Osteocyte (in vitro differentiated cells): Measurements from ENCODE around the gene SLC6A11. TPM values are rescaled to one million over a fixed set of nuclear protein-coding genes. Genes with fewer than 3 reads are reported as not detected.

ENCODE experiments used
- DNase-seq: peaks from one replicate; pipeline ENCODE4 v3.0.0; 2021; ENCODE audit warnings: mixed read lengths; ENCODE audit not compliant: unreplicated experiment; ENCODE audit errors: extremely low spot score
- H3K27ac Mint-ChIP-seq: one replicate; pipeline ENCODE4 v1.8.0; 2021; ENCODE audit warnings: mild to moderate bottlenecking, mixed read lengths; ENCODE audit not compliant: unreplicated experiment
- H3K27me3 Mint-ChIP-seq: one replicate; pipeline ENCODE4 v1.8.0; 2021; ENCODE audit warnings: mixed read lengths; ENCODE audit not compliant: unreplicated experiment
- H3K36me3 Mint-ChIP-seq: one replicate; pipeline ENCODE4 v1.8.0; 2021; ENCODE audit warnings: mixed read lengths; ENCODE audit not compliant: unreplicated experiment
- H3K4me1 Mint-ChIP-seq: one replicate; pipeline ENCODE4 v1.8.0; 2021; ENCODE audit warnings: mixed read lengths; ENCODE audit not compliant: unreplicated experiment
- H3K4me3 Mint-ChIP-seq: one replicate; pipeline ENCODE4 v1.8.0; 2021; ENCODE audit warnings: mild to moderate bottlenecking, moderate library complexity, mixed read lengths; ENCODE audit not compliant: unreplicated experiment
- H3K9me3 Mint-ChIP-seq: one replicate; pipeline ENCODE4 v1.8.0; 2021; ENCODE audit warnings: mixed read lengths; ENCODE audit not compliant: unreplicated experiment
- total RNA-seq: library from RNA; stranded (reverse); gene quantifications from 2 replicates; pipeline ENCODE4 v1.2.1, GENCODE V29; 2021
- TF ChIP-seq, protein P1 (sequence below): fragments of 200-600 bp; sonication (generic); IDR thresholded peaks from 2 replicates; pipeline ENCODE4 v1.5.0; 2021; ENCODE audit warnings: antibody characterized with exemption, mild to moderate bottlenecking, moderate library complexity

SLC6A11 gene
- total RNA-seq, 1 donor from 2014 or later: not detected

DNA sequence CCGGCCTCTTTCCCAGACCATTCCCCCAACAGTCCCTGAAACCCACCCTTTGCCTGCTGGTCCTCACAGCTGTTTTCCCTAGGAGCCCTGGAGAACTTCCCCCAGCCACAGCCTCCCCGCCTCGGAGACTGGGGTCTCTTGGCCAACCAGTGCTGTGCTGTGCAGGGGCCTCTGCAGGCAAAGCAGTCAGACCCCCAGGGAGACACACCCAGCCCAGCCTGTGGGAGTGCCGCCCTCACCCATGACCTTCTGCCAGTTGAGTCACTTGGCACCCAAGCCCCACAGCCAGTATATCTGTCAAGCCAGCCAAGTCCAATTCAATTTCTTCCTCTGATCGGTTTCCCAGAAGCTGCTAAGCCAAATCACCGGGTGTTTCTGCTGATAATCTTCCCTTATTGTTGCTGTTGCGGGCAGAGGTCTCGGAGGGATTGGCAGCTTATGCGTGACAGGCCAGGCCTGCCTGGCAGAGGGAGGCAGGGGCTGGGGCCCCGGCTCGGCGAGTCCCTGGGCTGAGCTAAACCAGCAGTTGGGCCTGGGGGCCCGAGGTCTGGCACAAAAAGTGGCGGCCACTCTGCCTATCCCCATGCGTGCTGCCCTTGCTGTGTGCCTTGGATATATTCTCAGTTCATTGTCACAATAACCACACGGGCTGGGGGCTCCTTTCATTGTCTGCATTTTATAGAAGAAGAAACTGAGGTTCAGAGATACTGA, 110.9 kb downstream of the SLC6A11 start:
- Mint-ChIP-seq H3K4me1 (peaks cover 12% of the 10 kb centered on the region), H3K4me3 (no peak overlapping the region), H3K9me3 (peaks cover 6% of the 10 kb centered on the region), H3K27me3 (peaks cover 41% of the 10 kb centered on the region), H3K36me3 (no peaks in the 10 kb centered on the region), H3K27ac (peak overlapping the region; percentile 24)
- DNase-seq: no peak
- TF ChIP-seq, protein P1, sequence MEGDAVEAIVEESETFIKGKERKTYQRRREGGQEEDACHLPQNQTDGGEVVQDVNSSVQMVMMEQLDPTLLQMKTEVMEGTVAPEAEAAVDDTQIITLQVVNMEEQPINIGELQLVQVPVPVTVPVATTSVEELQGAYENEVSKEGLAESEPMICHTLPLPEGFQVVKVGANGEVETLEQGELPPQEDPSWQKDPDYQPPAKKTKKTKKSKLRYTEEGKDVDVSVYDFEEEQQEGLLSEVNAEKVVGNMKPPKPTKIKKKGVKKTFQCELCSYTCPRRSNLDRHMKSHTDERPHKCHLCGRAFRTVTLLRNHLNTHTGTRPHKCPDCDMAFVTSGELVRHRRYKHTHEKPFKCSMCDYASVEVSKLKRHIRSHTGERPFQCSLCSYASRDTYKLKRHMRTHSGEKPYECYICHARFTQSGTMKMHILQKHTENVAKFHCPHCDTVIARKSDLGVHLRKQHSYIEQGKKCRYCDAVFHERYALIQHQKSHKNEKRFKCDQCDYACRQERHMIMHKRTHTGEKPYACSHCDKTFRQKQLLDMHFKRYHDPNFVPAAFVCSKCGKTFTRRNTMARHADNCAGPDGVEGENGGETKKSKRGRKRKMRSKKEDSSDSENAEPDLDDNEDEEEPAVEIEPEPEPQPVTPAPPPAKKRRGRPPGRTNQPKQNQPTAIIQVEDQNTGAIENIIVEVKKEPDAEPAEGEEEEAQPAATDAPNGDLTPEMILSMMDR: no peak

DNA sequence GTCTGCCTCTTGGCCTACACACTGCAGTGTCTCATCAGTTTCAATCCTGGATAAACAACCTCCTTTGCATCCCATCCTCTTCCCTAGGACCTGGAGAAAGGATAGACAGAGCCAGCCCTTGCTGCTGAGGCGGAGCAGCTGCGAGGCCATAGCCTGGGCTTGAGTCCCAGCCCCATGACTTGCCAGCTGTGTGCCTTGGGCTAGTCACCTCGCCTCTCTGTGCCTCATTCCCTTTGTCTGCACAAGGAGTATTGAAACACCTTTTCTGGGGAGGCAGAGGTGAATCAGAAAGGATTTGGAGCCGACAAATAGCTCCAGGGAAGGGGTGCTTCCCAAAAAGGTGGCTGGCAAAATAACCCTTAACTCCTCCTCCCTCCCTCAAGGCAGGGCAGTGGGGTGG, 111.5 kb downstream of the SLC6A11 start:
- Mint-ChIP-seq H3K36me3 (no peaks in the 10 kb centered on the region), H3K27ac (no peak overlapping the region), H3K4me3 (no peak overlapping the region), H3K4me1 (peaks cover 12% of the 10 kb centered on the region), H3K9me3 (peaks cover 6% of the 10 kb centered on the region), H3K27me3 (peaks cover 35% of the 10 kb centered on the region)
- TF ChIP-seq, protein P1: no peak
- no peak for DNase-seq

DNA sequence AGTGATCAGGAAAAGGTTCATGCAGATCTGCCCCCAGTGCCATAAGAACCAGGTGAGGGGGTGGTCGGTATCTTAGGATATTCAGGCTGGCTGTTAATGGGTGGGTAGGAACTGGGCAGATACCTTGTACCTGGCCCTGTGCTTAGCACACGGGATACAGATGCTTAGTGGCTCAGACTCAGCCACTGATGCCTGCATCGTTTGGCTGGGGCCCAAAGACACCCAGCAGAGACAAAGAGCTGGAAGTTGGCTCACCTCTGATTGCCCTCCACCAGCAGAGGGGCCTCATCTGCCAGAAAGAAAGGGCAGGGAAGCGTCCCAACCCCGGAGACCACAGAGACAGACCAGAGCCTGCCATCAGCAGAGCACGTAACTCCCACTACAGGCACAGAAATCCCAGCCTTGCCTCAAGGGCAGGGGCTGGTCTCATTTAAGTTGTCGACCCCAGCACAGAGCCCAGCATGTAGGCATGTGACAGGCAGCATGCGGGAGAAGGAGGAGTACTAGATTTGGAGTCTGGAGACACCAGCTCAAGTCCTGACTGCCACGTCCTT, 112.5 kb downstream of the SLC6A11 start:
- no peaks in the 10 kb centered on the region for H3K36me3 Mint-ChIP-seq
- TF ChIP-seq, protein P1: no peak
- peaks cover 6% of the 10 kb centered on the region for H3K9me3 Mint-ChIP-seq
- no peak overlapping the region for H3K27ac Mint-ChIP-seq
- no peak overlapping the region for H3K4me3 Mint-ChIP-seq
- DNase-seq: no peak
- H3K27me3 Mint-ChIP-seq: peaks cover 29% of the 10 kb centered on the region
- peaks cover 16% of the 10 kb centered on the region for H3K4me1 Mint-ChIP-seq

GRCh38 chr3:10928961-10929471, 113.0 kb downstream of the SLC6A11 start:
- DNase-seq: no peak
- no peak overlapping the region for H3K27ac Mint-ChIP-seq
- peaks cover 24% of the 10 kb centered on the region for H3K27me3 Mint-ChIP-seq
- peaks cover 21% of the 10 kb centered on the region for H3K4me1 Mint-ChIP-seq
- H3K4me3 Mint-ChIP-seq: no peak overlapping the region
- TF ChIP-seq, protein P1: no peak
- no peaks in the 10 kb centered on the region for H3K36me3 Mint-ChIP-seq
- peaks cover 6% of the 10 kb centered on the region for H3K9me3 Mint-ChIP-seq

GRCh38 chr3:10929978-10930665, 114.1 kb downstream of the SLC6A11 start:
- Mint-ChIP-seq H3K4me3 (no peak overlapping the region), H3K4me1 (peaks cover 25% of the 10 kb centered on the region), H3K36me3 (no peaks in the 10 kb centered on the region), H3K9me3 (no peaks in the 10 kb centered on the region), H3K27ac (no peak overlapping the region), H3K27me3 (peaks cover 15% of the 10 kb centered on the region)
- no peak for DNase-seq
- TF ChIP-seq, protein P1: no peak
